ENCODE data around the gene HSBP1L1. TPM values are rescaled to one million over a fixed set of nuclear protein-coding genes. Genes with fewer than 3 reads are reported as not detected.
A peak's percentile ranks its signal among the peaks of the same experiment; 100 is the strongest.

The HSBP1L1 gene
- total and polyA plus RNA-seq, 8 donors = 4.1 to 62.3 (median 34.0) TPM

GRCh38 chr18:79924814-79925731 lies 39.4 kb upstream of the HSBP1L1 start:
- no peak overlapping the region for H3K4me3 ChIP-seq
- H3K4me1 ChIP-seq = peaks cover 0 to 9% (median 0%) of the 10 kb centered on the region in 4 donors
- DNase-seq = peak; percentile 21 to 67
- intact Hi-C loops (cut with DNase I; ENCODE audit: low total_unique reads) = no loop called here
- H3K36me3 ChIP-seq = peaks cover 11 to 69% (median 57%) of the 10 kb centered on the region in 4 donors
- TF ChIP-seq POLR2AphosphoS5 (IDR thresholded peaks at IDR 0.05) (peak in 1 of 3 donors; percentile 9), EP300 (IDR thresholded peaks at IDR 0.05) (no peak)
- peaks cover 6 to 17% (median 15%) of the 10 kb centered on the region in 4 donors for H3K9me3 ChIP-seq
- no peak overlapping the region for H3K27ac ChIP-seq
- H3K27me3 ChIP-seq = no peaks in the 10 kb centered on the region
- WGBS, 5 donors = 70 to 78% (median 77%) methylated on average over 25 of the region's 25 CpGs

DNA sequence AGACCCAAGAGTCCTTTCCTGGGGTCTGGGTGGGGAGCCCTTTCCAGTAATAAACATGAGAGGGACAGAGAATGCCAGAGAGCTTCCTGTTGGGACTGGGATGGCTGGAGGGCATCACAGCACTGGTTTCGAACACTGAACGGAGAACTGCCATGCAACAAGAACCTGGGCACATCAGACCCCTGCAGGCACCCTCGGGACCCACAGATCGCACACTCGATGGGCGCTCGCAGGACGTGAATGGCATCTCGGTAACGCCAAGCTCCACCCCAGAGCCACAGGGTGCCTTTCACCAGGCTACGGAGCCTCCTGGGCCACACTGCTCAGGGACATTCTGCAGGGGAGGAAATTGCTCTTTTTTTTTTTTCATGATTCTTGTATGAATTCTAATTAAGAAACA lies 38.1 kb upstream of the HSBP1L1 start:
- peak in 1 of 2 donors; percentile 18 for DNase-seq
- no peak overlapping the region for H3K4me3 ChIP-seq
- no peak overlapping the region for H3K27ac ChIP-seq
- intact Hi-C loops (cut with DNase I; ENCODE audit: low total_unique reads) = no loop called here
- H3K4me1 ChIP-seq = peaks cover 0 to 9% (median 0%) of the 10 kb centered on the region in 4 donors
- WGBS, 5 donors = 85 to 97% (median 94%) methylated on average over 9 to 11 of the region's 11 CpGs
- peaks cover 11 to 74% (median 59%) of the 10 kb centered on the region in 4 donors for H3K36me3 ChIP-seq
- peaks cover 6 to 27% (median 22%) of the 10 kb centered on the region in 4 donors for H3K9me3 ChIP-seq
- TF ChIP-seq, protein P1, sequence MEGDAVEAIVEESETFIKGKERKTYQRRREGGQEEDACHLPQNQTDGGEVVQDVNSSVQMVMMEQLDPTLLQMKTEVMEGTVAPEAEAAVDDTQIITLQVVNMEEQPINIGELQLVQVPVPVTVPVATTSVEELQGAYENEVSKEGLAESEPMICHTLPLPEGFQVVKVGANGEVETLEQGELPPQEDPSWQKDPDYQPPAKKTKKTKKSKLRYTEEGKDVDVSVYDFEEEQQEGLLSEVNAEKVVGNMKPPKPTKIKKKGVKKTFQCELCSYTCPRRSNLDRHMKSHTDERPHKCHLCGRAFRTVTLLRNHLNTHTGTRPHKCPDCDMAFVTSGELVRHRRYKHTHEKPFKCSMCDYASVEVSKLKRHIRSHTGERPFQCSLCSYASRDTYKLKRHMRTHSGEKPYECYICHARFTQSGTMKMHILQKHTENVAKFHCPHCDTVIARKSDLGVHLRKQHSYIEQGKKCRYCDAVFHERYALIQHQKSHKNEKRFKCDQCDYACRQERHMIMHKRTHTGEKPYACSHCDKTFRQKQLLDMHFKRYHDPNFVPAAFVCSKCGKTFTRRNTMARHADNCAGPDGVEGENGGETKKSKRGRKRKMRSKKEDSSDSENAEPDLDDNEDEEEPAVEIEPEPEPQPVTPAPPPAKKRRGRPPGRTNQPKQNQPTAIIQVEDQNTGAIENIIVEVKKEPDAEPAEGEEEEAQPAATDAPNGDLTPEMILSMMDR (IDR thresholded peaks at IDR 0.05) = no peak
- TF ChIP-seq EP300 (IDR thresholded peaks at IDR 0.05) (no peak), POLR2A (IDR thresholded peaks at IDR 0.05) (no peak), POLR2AphosphoS5 (IDR thresholded peaks at IDR 0.05) (no peak)
- no peaks in the 10 kb centered on the region for H3K27me3 ChIP-seq

DNA sequence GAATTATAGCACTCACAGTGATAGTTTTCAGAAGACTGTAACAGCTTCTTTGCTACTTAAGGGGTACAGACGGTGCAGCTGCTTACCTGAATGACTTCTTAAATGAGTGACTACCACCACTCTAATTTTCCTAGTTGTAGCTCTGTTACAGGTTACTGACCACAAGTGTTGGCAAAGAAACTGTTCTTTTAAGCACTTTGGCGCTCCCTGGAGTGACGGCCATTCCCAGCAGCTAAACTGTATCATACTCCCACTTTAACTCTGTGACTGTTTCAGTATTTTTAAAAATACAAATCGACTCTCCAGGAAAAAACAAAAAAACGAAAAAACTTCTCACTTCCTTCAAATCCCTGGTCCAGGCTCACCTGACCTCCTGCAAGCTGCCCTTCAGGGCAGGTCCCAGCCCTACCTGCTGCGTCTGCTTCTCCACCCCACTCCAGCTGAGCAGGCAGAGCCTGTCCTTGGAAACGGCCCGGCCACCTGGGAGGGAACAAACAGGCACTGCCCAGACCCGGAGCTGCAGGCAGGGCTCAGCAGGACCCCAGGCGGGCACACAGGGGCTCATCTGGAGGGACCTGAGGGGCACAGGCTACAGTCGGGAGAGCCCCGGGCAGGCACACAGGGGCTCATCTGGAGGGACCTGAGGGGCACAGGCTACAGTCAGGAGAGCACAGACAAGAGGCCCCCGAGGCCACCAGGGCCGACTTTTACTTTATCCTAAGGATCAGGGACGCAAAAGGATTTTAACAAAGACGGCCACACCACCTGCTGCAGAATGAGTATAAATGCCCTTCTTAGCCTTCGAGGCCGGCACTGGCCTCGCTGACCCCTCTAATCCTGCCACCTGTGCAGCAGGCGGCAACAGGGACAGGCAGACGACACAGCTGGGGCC lies 37.5 kb upstream of the HSBP1L1 start:
- no peak overlapping the region for H3K27ac ChIP-seq
- peaks cover 0 to 9% (median 0%) of the 10 kb centered on the region in 4 donors for H3K4me1 ChIP-seq
- DNase-seq = peak in 1 of 2 donors; percentile 18
- H3K36me3 ChIP-seq = peaks cover 11 to 78% (median 62%) of the 10 kb centered on the region in 4 donors
- TF ChIP-seq POLR2A (IDR thresholded peaks at IDR 0.05) = no peak
- TF ChIP-seq POLR2AphosphoS5 (IDR thresholded peaks at IDR 0.05) = no peak
- TF ChIP-seq, protein P1 (IDR thresholded peaks at IDR 0.05) = no peak
- TF ChIP-seq EP300 (IDR thresholded peaks at IDR 0.05) = no peak
- WGBS, 5 donors = 86 to 90% (median 89%) methylated on average over 18 to 21 of the region's 21 CpGs
- H3K9me3 ChIP-seq = peaks cover 6 to 34% (median 28%) of the 10 kb centered on the region in 4 donors
- H3K4me3 ChIP-seq = no peak overlapping the region
- no peaks in the 10 kb centered on the region for H3K27me3 ChIP-seq
- intact Hi-C loops (cut with DNase I; ENCODE audit: low total_unique reads) = no loop called here

GRCh38 chr18:79927607-79928562 lies 36.6 kb upstream of the HSBP1L1 start:
- intact Hi-C loops (cut with DNase I; ENCODE audit: low total_unique reads) = no loop called here
- Histone ChIP-seq H3K4me1 (peaks cover 0 to 9% (median 0%) of the 10 kb centered on the region in 4 donors), H3K9me3 (peaks cover 6 to 43% (median 32%) of the 10 kb centered on the region in 4 donors), H3K27me3 (no peaks in the 10 kb centered on the region), H3K4me3 (no peak overlapping the region), H3K27ac (no peak overlapping the region), H3K36me3 (peaks cover 11 to 73% (median 61%) of the 10 kb centered on the region in 4 donors)
- DNase-seq = peak in 1 of 2 donors; percentile 16
- TF ChIP-seq, protein P1 (IDR thresholded peaks at IDR 0.05) = no peak
- TF ChIP-seq POLR2AphosphoS5 (IDR thresholded peaks at IDR 0.05) = no peak
- no peak for TF ChIP-seq POLR2A (IDR thresholded peaks at IDR 0.05)
- TF ChIP-seq EP300 (IDR thresholded peaks at IDR 0.05) = no peak
- 91 to 96% (median 94%) methylated on average over 12 to 25 of the region's 25 CpGs for WGBS, 5 donors

All from stomach (tissue), 9 donors.